A673 (cell line): ENCODE data around the gene HEY2. TPM values are rescaled to one million over a fixed set of nuclear protein-coding genes. Genes with fewer than 3 reads are reported as not detected.

Experiments
- BruUV-seq: library from RNA; stranded (reverse); fragments of 400-500 nt; replicated peaks from 2 replicates; lab custom pipeline; 2021; lab: Mats Ljungman, UMichigan
- CTCF ChIA-PET: fragments of 300-600 bp; sonication (Branson Sonifier 250); formaldehyde crosslinking; loops from one replicate; lab custom pipeline; 2022; ENCODE audit warnings: antibody characterized with exemption; lab: Charles Lee
- POLR2A ChIA-PET: fragments of 300-600 bp; sonication (Branson Sonifier 250); formaldehyde crosslinking; loops from one replicate; lab custom pipeline; 2022; ENCODE audit warnings: antibody characterized with exemption; ENCODE audit not compliant: low non-redundant PET; lab: Charles Lee
- DNase-seq: peaks from one replicate; pipeline ENCODE4 v3.0.0-alpha.2; 2015; ENCODE audit warnings: low spot score
- H3K27ac ChIP-seq: fragments of 200-600 bp; sonication (generic); 2 replicates; pipeline ENCODE4 v1.5.1; 2016; ENCODE audit warnings: mixed run types, low read depth, mild to moderate bottlenecking, mixed read lengths, antibody characterized with exemption, low read length; ENCODE audit not compliant: poor library complexity, severe bottlenecking
- H3K27me3 ChIP-seq: fragments of 200-600 bp; sonication (generic); replicated peaks from 2 replicates; pipeline ENCODE4 v1.6.1; 2017; ENCODE audit warnings: mixed run types, low read depth, mild to moderate bottlenecking, mixed read lengths, antibody characterized with exemption, low read length; ENCODE audit not compliant: insufficient read depth, poor library complexity
- H3K36me3 ChIP-seq: fragments of 200-600 bp; sonication (generic); 2 replicates; pipeline ENCODE4 v1.6.1; 2016; ENCODE audit warnings: mixed run types, mild to moderate bottlenecking, mixed read lengths, antibody characterized with exemption, low read length; ENCODE audit not compliant: insufficient read depth, poor library complexity, severe bottlenecking
- H3K4me1 ChIP-seq: fragments of 200-600 bp; sonication (generic); 2 replicates; pipeline ENCODE4 v1.6.1; 2017; ENCODE audit warnings: mixed run types, mild to moderate bottlenecking, mixed read lengths, antibody characterized with exemption, low read length; ENCODE audit not compliant: insufficient read depth, poor library complexity, severe bottlenecking
- H3K4me3 ChIP-seq: fragments of 200-600 bp; sonication (generic); 2 replicates; pipeline ENCODE4 v1.5.1; 2016; ENCODE audit warnings: low read depth, mixed run types, mild to moderate bottlenecking, mixed read lengths, low read length; ENCODE audit not compliant: poor library complexity, severe bottlenecking
- H3K9me3 ChIP-seq: fragments of 200-600 bp; sonication (generic); 2 replicates; pipeline ENCODE4 v1.6.1; 2016; ENCODE audit warnings: mixed run types, low read depth, mild to moderate bottlenecking, mixed read lengths, antibody characterized with exemption, low read length; ENCODE audit not compliant: poor library complexity, severe bottlenecking
- CTCF ChIP-seq: fragments of 300-800, 200-600 bp; sonication (generic); conservative IDR thresholded peaks from 2 replicates; pipeline ENCODE4 v1.5.1; 2017; ENCODE audit warnings: low read depth, mild to moderate bottlenecking, antibody characterized with exemption, low read length, moderate library complexity, mixed read lengths
- EZH2 ChIP-seq: fragments of 200-600 bp; sonication (generic); IDR thresholded peaks from 2 replicates; pipeline ENCODE4 v1.6.1; 2017; ENCODE audit warnings: borderline replicate concordance, low read depth, mild to moderate bottlenecking, mixed read lengths, antibody characterized with exemption, low read length; ENCODE audit not compliant: poor library complexity, severe bottlenecking
- intact Hi-C: fragments of 100-400 bp; cut with micrococcal nuclease; formaldehyde crosslinking; loops from one replicate; pipeline ENCODE4 v1.10.0; 2022; ENCODE audit not compliant: unreplicated experiment
- total RNA-seq: library from RNA; stranded (reverse); gene quantifications from 2 replicates; pipeline ENCODE4 v1.2.3, GENCODE V29; 2021

Gene HEY2
- total RNA-seq, 1 experiment from 2014 or later, result 0.32 TPM

GRCh38 chr6:125779924-125780539 is 30.6 kb downstream of the HEY2 start:
- BruUV-seq, result no TSS peak
- no peak for TF ChIP-seq EZH2
- TF ChIP-seq CTCF, result no peak
- POLR2A ChIA-PET, result interaction anchor here (0.7 kb wide), 1 partner anchor 479 kb away, joined by 3 read pairs; no protein-coding TSS in a partner anchor
- peak; percentile 96 for DNase-seq
- Histone ChIP-seq H3K4me1 (peaks cover 17% of the 10 kb centered on the region), H3K27me3 (no peaks in the 10 kb centered on the region), H3K9me3 (no peaks in the 10 kb centered on the region), H3K4me3 (peak overlapping the region; percentile 54), H3K27ac (peak overlapping the region; percentile 82), H3K36me3 (no peaks in the 10 kb centered on the region)
- CTCF ChIA-PET, result interaction anchor here (1.8 kb wide), 1 partner anchor 10 kb away, joined by 15 read pairs; the partner anchor contains the start of gene NCOA7
- intact Hi-C loops, result loop anchor here (1.0 to 10.0 kb wide), 3 partner anchors 176 to 565 kb away; partner anchors contain the start of genes CENPW and HINT3

GRCh38 chr6:125780540-125781313 is 31.3 kb downstream of the HEY2 start:
- Histone ChIP-seq H3K4me3 (peak overlapping the region; percentile 54), H3K27ac (peak overlapping the region; percentile 82), H3K36me3 (no peaks in the 10 kb centered on the region), H3K4me1 (peaks cover 17% of the 10 kb centered on the region), H3K27me3 (no peaks in the 10 kb centered on the region), H3K9me3 (no peaks in the 10 kb centered on the region)
- DNase-seq, result peak; percentile 83
- ChIA-PET CTCF (interaction anchor here (0.7 to 1.8 kb wide), 4 partner anchors 9 to 206 kb away, joined by 4 to 15 read pairs (median 6); partner anchors contain the start of genes HINT3, NCOA7 and TRMT11), POLR2A (interaction anchor here (1.4 kb wide), 1 partner anchor 9 kb away, joined by 10 read pairs; the partner anchor contains the start of gene NCOA7)
- intact Hi-C loops, result loop anchor here (1.0 to 10.0 kb wide), 3 partner anchors 176 to 564 kb away; partner anchors contain the start of genes CENPW and HINT3
- TF ChIP-seq EZH2 (no peak), CTCF (no peak)
- TSS peak; percentile 100 for BruUV-seq

GRCh38 chr6:125781314-125781868 is 32.0 kb downstream of the HEY2 start:
- CTCF ChIA-PET, result interaction anchor here (0.7 to 1.8 kb wide), 5 partner anchors 9 to 205 kb away, joined by 3 to 15 read pairs (median 6); partner anchors contain the start of genes HINT3, NCOA7 and TRMT11
- TSS peak; percentile 74 for BruUV-seq
- H3K9me3 ChIP-seq, result no peaks in the 10 kb centered on the region
- POLR2A ChIA-PET, result interaction anchor here (1.4 kb wide), 1 partner anchor 9 kb away, joined by 10 read pairs; the partner anchor contains the start of gene NCOA7
- intact Hi-C loops, result loop anchor here (2.0 to 10.0 kb wide), 2 partner anchors 193 to 563 kb away; partner anchors contain the start of gene CENPW
- peak overlapping the region; percentile 82 for H3K27ac ChIP-seq
- peaks cover 17% of the 10 kb centered on the region for H3K4me1 ChIP-seq
- peak overlapping the region; percentile 54 for H3K4me3 ChIP-seq
- TF ChIP-seq EZH2 (no peak), CTCF (peak; percentile 52)
- DNase-seq, result peak; percentile 57
- H3K36me3 ChIP-seq, result no peaks in the 10 kb centered on the region
- no peaks in the 10 kb centered on the region for H3K27me3 ChIP-seq
